Right atrium auricular region (tissue), 2 donors: Measurements from ENCODE around the gene SMNDC1. TPM values are rescaled to one million over a fixed set of nuclear protein-coding genes. Genes with fewer than 3 reads are reported as not detected.
A peak's percentile ranks its signal among the peaks of the same experiment; 100 is the strongest.
"Not testable (repeated sequence)": the region's sequence is repeated elsewhere in the genome, so short reads cannot be mapped to it uniquely, and the experiment has no call there.

Experiments used
- DNase-seq: peaks from one replicate; pipeline ENCODE4 v3.0.0-alpha.2; 2019; ENCODE audit warnings: low spot score
- H3K27ac ChIP-seq, 2 donors: fragments of 200-600 bp; sonication (generic); 1 replicate in 1 of 2; 2 replicates in 1 of 2; pipeline ENCODE4 v1.5.1; 2016 to 2019
- H3K27me3 ChIP-seq, 2 donors: fragments of 200-600 bp; sonication (generic); one replicate each; pipeline versions ENCODE4 v1.5.1 to v1.6.0; 2017 to 2019
- H3K36me3 ChIP-seq: fragments of 200-600 bp; sonication (generic); one replicate; pipeline ENCODE4 v1.5.1; 2016
- H3K4me1 ChIP-seq, 2 donors: fragments of 200-600 bp; sonication (generic); one replicate each; pipeline versions ENCODE4 v1.5.1 to v1.6.0; 2017 to 2019
- H3K4me3 ChIP-seq, 2 donors: fragments of 200-600 bp; sonication (generic); 1 replicate in 1 of 2; 2 replicates in 1 of 2; pipeline ENCODE4 v1.5.1; 2017 to 2019; ENCODE audit warnings: mild to moderate bottlenecking in 1 of 2, moderate library complexity in 1 of 2
- H3K9me3 ChIP-seq, 2 donors: fragments of 200-600 bp; sonication (generic); one replicate each; pipeline ENCODE4 v1.5.1; 2019
- CTCF ChIP-seq, 2 donors: fragments of 200-600 bp; sonication (generic); IDR thresholded peaks; one replicate each; pipeline ENCODE4 v1.5.1; 2019; ENCODE audit warnings: antibody characterized with exemption in 2 of 2
- total RNA-seq, 2 donors: library from RNA; depleted of rRNA; stranded (reverse); fragments of >200 nt; gene quantifications; one replicate each; pipeline ENCODE4 v1.1.0, GENCODE V29; 2016

SMNDC1 gene
- total RNA-seq, 2 donors from 2014 or later = 5.0 to 5.9 TPM

- H3K36me3 ChIP-seq = no peaks in the 10 kb centered on the region
- H3K4me1 ChIP-seq = peaks cover 0 to 74% of the 10 kb centered on the region in 2 donors
- peak overlapping the region; percentile 84 to 89 for H3K27ac ChIP-seq
- DNase-seq = no peak
- no peaks in the 10 kb centered on the region for H3K9me3 ChIP-seq
- no peak overlapping the region for H3K4me3 ChIP-seq
- H3K27me3 ChIP-seq = no peaks in the 10 kb centered on the region
- TF ChIP-seq CTCF (IDR thresholded peaks at IDR 0.05) = no peak
Measured at GRCh38 chr10:110274072-110274627, 30.6 kb downstream of the SMNDC1 start.

GRCh38 chr10:110273474-110273873 is 31.2 kb downstream of the SMNDC1 start:
- DNase-seq = peak; percentile 90
- no peak overlapping the region for H3K4me3 ChIP-seq
- H3K36me3 ChIP-seq = no peaks in the 10 kb centered on the region
- no peak for TF ChIP-seq CTCF (IDR thresholded peaks at IDR 0.05)
- H3K27me3 ChIP-seq = no peaks in the 10 kb centered on the region
- peaks cover 0 to 74% of the 10 kb centered on the region in 2 donors for H3K4me1 ChIP-seq
- H3K9me3 ChIP-seq = no peaks in the 10 kb centered on the region
- H3K27ac ChIP-seq = peak overlapping the region; percentile 84 to 89

GRCh38 chr10:110272995-110273394 is 31.7 kb downstream of the SMNDC1 start:
- DNase-seq, H3K4me3 ChIP-seq, H3K9me3 ChIP-seq, H3K36me3 ChIP-seq, H3K27me3 ChIP-seq: not testable (repeated sequence)
- Histone ChIP-seq H3K27ac (peak overlapping the region; percentile 84 to 89), H3K4me1 (peaks cover 0 to 74% of the 10 kb centered on the region in 2 donors)

- no peak for TF ChIP-seq CTCF (IDR thresholded peaks at IDR 0.05)
- DNase-seq = no peak
- H3K27ac ChIP-seq = peak overlapping the region; percentile 84 to 89
- no peaks in the 10 kb centered on the region for H3K9me3 ChIP-seq
- peak overlapping the region in 1 of 2 donors; percentile 29 for H3K4me3 ChIP-seq
- no peaks in the 10 kb centered on the region for H3K27me3 ChIP-seq
- no peaks in the 10 kb centered on the region for H3K36me3 ChIP-seq
- peaks cover 0 to 80% of the 10 kb centered on the region in 2 donors for H3K4me1 ChIP-seq
Measured at GRCh38 chr10:110269374-110270318, 35.1 kb downstream of the SMNDC1 start.

GRCh38 chr10:110268971-110269370 is 35.7 kb downstream of the SMNDC1 start:
- Histone ChIP-seq H3K4me3 (peak overlapping the region in 1 of 2 donors; percentile 29), H3K4me1 (peaks cover 0 to 74% of the 10 kb centered on the region in 2 donors)
- no peak for DNase-seq

More at GRCh38 chr10:110268971-110269370, 35.7 kb downstream of the SMNDC1 start:
- no peak for TF ChIP-seq CTCF (IDR thresholded peaks at IDR 0.05)
- H3K9me3 ChIP-seq = no peaks in the 10 kb centered on the region
- H3K27ac ChIP-seq = peak overlapping the region; percentile 84 to 89
- no peaks in the 10 kb centered on the region for H3K27me3 ChIP-seq
- H3K36me3 ChIP-seq = no peaks in the 10 kb centered on the region
